A549 (cell line): Measurements from ENCODE around the gene VDAC1.

ENCODE experiments used
- CEBPB ChIP-seq, 2 experiments: fragments of >200 bp in 1 of 2; sonication (Bioruptor Twin) in 1 of 2; formaldehyde crosslinking in 1 of 2; IDR thresholded peaks; 2 replicates each; pipeline ENCODE4 v1.6.1; 2012 to 2016
- CTCF ChIP-seq: fragments of >200 bp; sonication (Bioruptor Twin); formaldehyde crosslinking; IDR thresholded peaks from 3 replicates; pipeline ENCODE4 v1.5.1; 2016
- ELK1 ChIP-seq: fragments of 150-350 bp; IDR thresholded peaks from 2 replicates; pipeline ENCODE4 v1.6.1; 2014; ENCODE audit warnings: low read depth, mild to moderate bottlenecking, low read length
- EP300 ChIP-seq, 2 experiments: fragments of >200 bp; sonication (Bioruptor Twin); formaldehyde crosslinking; IDR thresholded peaks; 2 replicates in 1 of 2; 3 replicates in 1 of 2; pipeline ENCODE4 v1.6.1; 2016 to 2017
- FOSL2 ChIP-seq, 2 experiments: fragments of 450-650 bp in 1 of 2; fragments of >200 bp in 1 of 2; sonication (Bioruptor Twin) in 1 of 2; formaldehyde crosslinking; IDR thresholded peaks; 2 replicates each; pipeline versions ENCODE4 v1.5.0 to v1.6.1; 2016 to 2020; ENCODE audit warnings: mild to moderate bottlenecking in 1 of 2, moderate library complexity in 1 of 2
- HOXA7 ChIP-seq: fragments of 250-450 bp; sonication (Bioruptor Pico); IDR thresholded peaks from 2 replicates; pipeline ENCODE4 v1.5.0; 2020; ENCODE audit warnings: mild to moderate bottlenecking, moderate library complexity
- JUN ChIP-seq, 2 experiments: fragments of >200 bp; sonication (Bioruptor Twin); formaldehyde crosslinking; IDR thresholded peaks; 2 replicates in 1 of 2; 3 replicates in 1 of 2; pipeline ENCODE4 v1.6.1; 2016 to 2017
- POLR2A ChIP-seq: IDR thresholded peaks from 2 replicates; pipeline ENCODE4 v1.6.1; 2012; ENCODE audit warnings: mild to moderate bottlenecking, low read length
- RARB ChIP-seq: fragments of 250-450 bp; sonication (Bioruptor Pico); IDR thresholded peaks from 2 replicates; pipeline ENCODE4 v1.8.0; 2021; ENCODE audit warnings: mild to moderate bottlenecking, moderate library complexity
- RCOR1 ChIP-seq: fragments of 150-350 bp; IDR thresholded peaks from 2 replicates; pipeline ENCODE4 v1.6.1; 2014; ENCODE audit warnings: antibody characterized with exemption, low read length, low read depth
- REST ChIP-seq: fragments of 200-600 bp; sonication (generic); IDR thresholded peaks from 2 replicates; pipeline ENCODE4 v1.6.1; 2016; ENCODE audit warnings: antibody characterized with exemption, mild to moderate bottlenecking, moderate library complexity
- SMC3 ChIP-seq: fragments of >200 bp; sonication (Bioruptor Twin); formaldehyde crosslinking; IDR thresholded peaks from 3 replicates; pipeline ENCODE4 v1.6.1; 2018; ENCODE audit warnings: inconsistent platforms

GRCh38 chr5:134005417-134006061, 764 bp upstream of the VDAC1 start:
- TF ChIP-seq CEBPB (IDR thresholded peaks at IDR 0.05): no peak
- TF ChIP-seq CTCF: no peak
- no peak; the same call in 1 of the 2 replicates for TF ChIP-seq POLR2A
- TF ChIP-seq REST: no peak
- TF ChIP-seq EP300 (IDR thresholded peaks at IDR 0.05): no peak
- no peak for TF ChIP-seq FOSL2 (IDR thresholded peaks at IDR 0.05)
- no peak for TF ChIP-seq FOSL2 (CRISPR knock-in tag; IDR thresholded peaks at IDR 0.05)
- no peak for TF ChIP-seq RCOR1
- TF ChIP-seq RARB (CRISPR knock-in tag): no peak
- no peak for TF ChIP-seq SMC3
- TF ChIP-seq JUN (IDR thresholded peaks at IDR 0.05): no peak
- TF ChIP-seq HOXA7 (CRISPR knock-in tag): no peak
- no peak for TF ChIP-seq ELK1
